Measurements from ENCODE around the gene RABIF. TPM values are rescaled to one million over a fixed set of nuclear protein-coding genes. Genes with fewer than 3 reads are reported as not detected.
"Not testable (repeated sequence)": the region's sequence is repeated elsewhere in the genome, so short reads cannot be mapped to it uniquely, and the experiment has no call there.

Gene RABIF
- total RNA-seq, 1 donor from 2014 or later, result 10.0 TPM

DNA sequence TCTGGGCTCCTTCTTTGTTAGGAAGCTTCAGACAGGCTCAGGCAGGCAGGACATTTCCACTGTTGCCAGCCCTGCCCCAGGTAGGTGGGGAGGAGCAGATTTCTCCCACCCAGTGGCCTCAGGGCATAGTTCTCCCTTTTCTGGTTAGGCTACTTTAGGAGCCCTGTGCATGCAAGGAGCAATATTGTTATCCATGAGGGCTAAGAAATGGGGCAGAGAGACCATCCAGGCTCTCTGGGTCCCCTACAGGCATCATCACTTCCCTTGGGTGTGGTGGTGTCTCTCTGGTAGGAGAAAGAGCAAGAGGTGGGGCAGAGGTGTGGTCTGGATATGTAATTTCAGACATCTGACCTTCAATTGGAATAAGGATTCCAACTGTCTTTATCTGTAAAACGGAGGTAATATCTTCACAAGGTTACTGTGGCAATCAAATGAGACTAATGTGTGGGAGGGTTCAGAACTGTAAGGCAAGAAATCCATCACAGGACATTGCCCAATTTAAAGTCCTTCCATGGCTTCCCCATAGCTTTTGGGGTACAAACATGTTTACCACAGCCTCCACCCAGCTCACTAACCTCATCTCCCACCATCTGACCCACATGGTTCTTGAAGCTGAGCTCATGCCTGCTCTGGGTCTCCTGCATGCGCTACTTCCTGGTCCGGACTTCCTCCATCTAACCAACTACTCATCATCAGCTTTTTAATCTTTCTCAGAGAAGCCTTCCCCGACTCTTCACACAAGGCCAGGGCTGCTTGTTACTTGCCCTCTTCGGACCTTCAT is 52.1 kb downstream of the RABIF start:
- TF ChIP-seq, protein P1, sequence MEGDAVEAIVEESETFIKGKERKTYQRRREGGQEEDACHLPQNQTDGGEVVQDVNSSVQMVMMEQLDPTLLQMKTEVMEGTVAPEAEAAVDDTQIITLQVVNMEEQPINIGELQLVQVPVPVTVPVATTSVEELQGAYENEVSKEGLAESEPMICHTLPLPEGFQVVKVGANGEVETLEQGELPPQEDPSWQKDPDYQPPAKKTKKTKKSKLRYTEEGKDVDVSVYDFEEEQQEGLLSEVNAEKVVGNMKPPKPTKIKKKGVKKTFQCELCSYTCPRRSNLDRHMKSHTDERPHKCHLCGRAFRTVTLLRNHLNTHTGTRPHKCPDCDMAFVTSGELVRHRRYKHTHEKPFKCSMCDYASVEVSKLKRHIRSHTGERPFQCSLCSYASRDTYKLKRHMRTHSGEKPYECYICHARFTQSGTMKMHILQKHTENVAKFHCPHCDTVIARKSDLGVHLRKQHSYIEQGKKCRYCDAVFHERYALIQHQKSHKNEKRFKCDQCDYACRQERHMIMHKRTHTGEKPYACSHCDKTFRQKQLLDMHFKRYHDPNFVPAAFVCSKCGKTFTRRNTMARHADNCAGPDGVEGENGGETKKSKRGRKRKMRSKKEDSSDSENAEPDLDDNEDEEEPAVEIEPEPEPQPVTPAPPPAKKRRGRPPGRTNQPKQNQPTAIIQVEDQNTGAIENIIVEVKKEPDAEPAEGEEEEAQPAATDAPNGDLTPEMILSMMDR (IDR thresholded peaks at IDR 0.05), result no peak
- no peak overlapping the region for H3K27ac ChIP-seq
- H3K4me1 ChIP-seq, result peaks cover 9% of the 10 kb centered on the region
- no peak for DNase-seq
- no peaks in the 10 kb centered on the region for H3K27me3 ChIP-seq
- no peak overlapping the region for H3K4me3 ChIP-seq
- H3K36me3 ChIP-seq, result no peaks in the 10 kb centered on the region
- intact Hi-C loops (cut with DNase I), result no loop called here
- H3K9me3 ChIP-seq, result no peaks in the 10 kb centered on the region
- ATAC-seq, result peak; percentile 95

DNA sequence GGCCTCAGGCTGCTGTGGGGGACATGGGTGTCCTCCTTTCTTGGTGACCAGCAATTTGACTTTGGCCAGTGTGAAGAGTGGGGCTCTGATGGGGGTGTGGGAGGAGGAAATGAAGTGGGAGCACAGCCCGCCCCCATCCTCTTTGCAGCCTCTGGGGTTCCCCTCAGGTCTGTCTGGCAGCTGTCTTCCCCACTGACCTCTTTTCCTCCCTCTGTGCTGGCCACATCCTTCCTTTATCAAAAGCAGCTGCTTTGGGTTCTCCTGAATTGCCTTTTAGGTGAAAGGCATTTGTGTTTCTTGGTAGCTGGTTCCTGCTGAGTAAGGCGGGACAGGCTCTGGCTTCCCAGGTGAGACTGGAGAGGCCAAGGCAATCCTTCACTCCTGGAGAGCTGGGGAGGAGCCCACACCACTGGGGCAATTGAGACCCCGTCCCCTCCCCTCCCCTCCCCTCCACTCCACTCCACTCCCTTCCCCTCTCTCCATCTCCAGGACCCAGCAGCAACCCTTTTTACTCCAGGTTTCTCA is 53.3 kb downstream of the RABIF start:
- H3K4me1 ChIP-seq, result peaks cover 9% of the 10 kb centered on the region
- DNase-seq, result no peak
- no peaks in the 10 kb centered on the region for H3K27me3 ChIP-seq
- intact Hi-C loops (cut with DNase I), result no loop called here
- TF ChIP-seq, protein P1 (IDR thresholded peaks at IDR 0.05), result no peak
- no peaks in the 10 kb centered on the region for H3K9me3 ChIP-seq
- H3K27ac ChIP-seq, result no peak overlapping the region
- H3K4me3 ChIP-seq, result no peak overlapping the region
- peak; percentile 34 for ATAC-seq
- H3K36me3 ChIP-seq, result no peaks in the 10 kb centered on the region

DNA sequence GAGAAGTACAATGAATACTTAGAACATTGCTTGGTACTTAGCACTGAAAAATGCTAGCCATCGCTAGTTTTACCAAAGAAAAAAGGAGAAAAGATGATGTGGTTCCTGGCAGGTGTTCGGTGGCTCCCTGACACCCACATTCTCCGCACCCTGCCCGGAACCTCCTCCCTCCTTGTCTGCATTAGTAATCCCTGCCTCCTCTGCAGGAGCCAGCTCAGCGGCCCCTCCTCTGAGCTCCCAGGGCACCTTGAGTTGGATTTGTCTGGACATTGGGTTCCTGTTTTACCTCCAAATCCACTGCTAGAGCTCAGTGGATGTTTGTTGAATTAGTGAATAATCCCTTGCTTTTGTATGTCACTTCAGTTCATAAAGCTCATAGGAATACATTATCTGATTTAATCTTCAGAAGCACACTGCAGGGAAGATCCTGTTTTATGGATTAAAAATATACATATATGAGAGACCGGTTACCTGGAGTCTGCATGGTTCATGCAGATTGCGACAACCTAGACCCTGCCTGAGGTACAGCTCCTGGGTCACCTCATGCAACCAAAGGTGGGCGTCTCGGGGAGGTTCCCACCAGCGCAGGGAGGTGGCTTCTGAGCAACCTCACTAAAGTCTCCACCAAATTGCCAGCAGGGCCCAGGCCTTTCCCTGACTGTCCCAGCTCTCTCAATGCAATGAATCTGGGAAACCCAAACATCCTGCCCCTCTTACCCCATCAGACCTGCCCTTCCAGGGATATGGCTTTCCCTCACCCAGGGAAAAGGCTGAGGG is 54.0 kb downstream of the RABIF start:
- no peak overlapping the region for H3K27ac ChIP-seq
- no peaks in the 10 kb centered on the region for H3K9me3 ChIP-seq
- intact Hi-C loops (cut with DNase I), result no loop called here
- H3K4me3 ChIP-seq, result no peak overlapping the region
- ATAC-seq, result no peak
- DNase-seq, result no peak
- TF ChIP-seq, protein P1 (IDR thresholded peaks at IDR 0.05), result no peak
- H3K36me3 ChIP-seq, result no peaks in the 10 kb centered on the region
- peaks cover 9% of the 10 kb centered on the region for H3K4me1 ChIP-seq
- H3K27me3 ChIP-seq, result no peaks in the 10 kb centered on the region

DNA sequence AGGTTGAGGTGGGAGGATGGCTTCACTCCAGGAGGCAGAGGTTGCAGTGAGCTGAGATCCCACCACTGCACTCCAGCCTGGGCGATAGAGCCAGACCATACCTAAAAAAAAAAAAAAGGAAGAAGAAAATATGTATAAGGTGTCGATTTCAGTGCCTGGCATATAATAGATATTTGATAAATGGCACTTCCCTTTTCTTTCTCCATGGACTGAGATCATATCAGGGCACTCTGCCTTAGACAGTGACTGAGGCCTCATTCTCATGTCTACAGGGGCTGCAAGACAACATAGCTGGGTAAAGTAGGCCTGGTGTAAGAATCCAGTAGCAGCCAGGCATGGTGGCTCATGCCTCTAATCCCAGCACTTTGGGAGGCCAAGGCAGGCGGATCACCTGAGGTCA is 57.0 kb downstream of the RABIF start:
- intact Hi-C loops (cut with DNase I), result no loop called here
- ATAC-seq (no peak), DNase-seq (no peak)
- H3K27ac ChIP-seq, result no peak overlapping the region
- H3K9me3 ChIP-seq, result no peaks in the 10 kb centered on the region
- no peaks in the 10 kb centered on the region for H3K27me3 ChIP-seq
- TF ChIP-seq, protein P1 (IDR thresholded peaks at IDR 0.05), result no peak
- no peaks in the 10 kb centered on the region for H3K36me3 ChIP-seq
- no peak overlapping the region for H3K4me3 ChIP-seq
- H3K4me1 ChIP-seq, result peaks cover 9% of the 10 kb centered on the region

DNA sequence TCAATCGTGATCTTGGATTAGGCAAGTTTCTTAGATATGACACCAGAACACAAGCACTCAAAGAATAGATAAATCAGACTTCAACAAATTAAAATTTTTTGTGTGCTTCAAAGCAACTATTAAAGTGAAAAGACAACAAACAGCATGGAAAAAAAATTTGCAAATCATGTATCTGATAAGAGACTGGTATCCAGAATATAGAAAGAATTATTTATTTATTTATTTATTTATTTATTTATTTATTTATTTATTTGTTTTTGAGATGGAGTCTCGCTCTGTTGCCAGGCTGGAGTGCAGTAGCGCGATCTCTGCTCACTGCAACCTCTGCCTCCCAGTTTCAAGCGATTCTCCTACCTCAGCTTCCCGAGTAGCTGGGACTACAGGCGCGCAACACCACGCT is 59.7 kb downstream of the RABIF start:
- H3K27me3 ChIP-seq; H3K36me3 ChIP-seq; H3K4me3 ChIP-seq; H3K4me1 ChIP-seq; H3K9me3 ChIP-seq; ATAC-seq; H3K27ac ChIP-seq; intact Hi-C loops (cut with DNase I); DNase-seq: not testable (repeated sequence)

Other genes with a start within 250 kb of the RABIF start
- 0.06 TPM for gene SYT2, start 178.7 kb downstream of the RABIF start, total RNA-seq
- 57.3 TPM for gene KDM5B, start 80.7 kb downstream of the RABIF start, total RNA-seq
- gene PCAT6, start 78.2 kb downstream of the RABIF start, total RNA-seq, result 0.81 TPM
- gene KLHL12, start 38.1 kb upstream of the RABIF start, total RNA-seq, result 24.4 TPM
- gene ADIPOR1, start 69.2 kb upstream of the RABIF start, total RNA-seq, result 126 TPM
- gene CYB5R1, start 78.1 kb upstream of the RABIF start, total RNA-seq, result 71.8 TPM
- 50.4 TPM for gene TMEM183A, start 118.2 kb upstream of the RABIF start, total RNA-seq
- 1.3 TPM for gene PPFIA4, start 137.3 kb upstream of the RABIF start, total RNA-seq
- not detected for gene MYOG, start 196.9 kb upstream of the RABIF start, total RNA-seq
- gene ADORA1, start 238.6 kb upstream of the RABIF start, total RNA-seq, result 4.1 TPM

Measured in upper lobe of right lung (tissue), 1 donor.